ENCODE data around the gene PPP1R3F.

GRCh38 chrX:49276207-49276606 is 6.6 kb downstream of the PPP1R3F start:
- TF ChIP-seq EZH2 (IDR thresholded peaks at IDR 0.05) = no peak
- no peak for TF ChIP-seq POLR2AphosphoS5 (IDR thresholded peaks at IDR 0.05; ENCODE audit: borderline replicate concordance, low read depth, low read length)

Measured in SK-N-MC (cell line).